Measurements from ENCODE around the gene SMIM7.

The SMIM7 gene

GRCh38 chr19:16620018-16620417 lies 39.9 kb downstream of the SMIM7 start:
- no peak for DNase-seq

- DNase-seq = no peak
Measured at GRCh38 chr19:16619457-16619856, 40.5 kb downstream of the SMIM7 start.

- no peak for DNase-seq
Measured at GRCh38 chr19:16618248-16618647, 41.7 kb downstream of the SMIM7 start.

- no peak for DNase-seq
Measured at GRCh38 chr19:16615808-16616207, 44.1 kb downstream of the SMIM7 start.

- no peak for DNase-seq
Measured at GRCh38 chr19:16614941-16615340, 45.0 kb downstream of the SMIM7 start.

GRCh38 chr19:16613841-16614240 lies 46.1 kb downstream of the SMIM7 start:
- no peak for DNase-seq

GRCh38 chr19:16612636-16613035 lies 47.3 kb downstream of the SMIM7 start:
- DNase-seq = no peak

- no peak for DNase-seq
Measured at GRCh38 chr19:16611121-16611520, 48.8 kb downstream of the SMIM7 start.

GRCh38 chr19:16609511-16610200 lies 50.3 kb downstream of the SMIM7 start:
- no peak for DNase-seq

- no peak for DNase-seq
Measured at GRCh38 chr19:16608290-16608739, 51.6 kb downstream of the SMIM7 start.

- no peak for DNase-seq
Measured at GRCh38 chr19:16607819-16608218, 52.1 kb downstream of the SMIM7 start.

- DNase-seq = no peak
Measured at GRCh38 chr19:16605553-16605994, 54.4 kb downstream of the SMIM7 start.

- DNase-seq = no peak
Measured at GRCh38 chr19:16605115-16605514, 54.8 kb downstream of the SMIM7 start.

GRCh38 chr19:16604615-16605014 lies 55.3 kb downstream of the SMIM7 start:
- DNase-seq = no peak

GRCh38 chr19:16603090-16603489 lies 56.9 kb downstream of the SMIM7 start:
- DNase-seq = no peak

GRCh38 chr19:16601378-16602052 lies 58.4 kb downstream of the SMIM7 start:
- no peak for DNase-seq

GRCh38 chr19:16600824-16601223 lies 59.1 kb downstream of the SMIM7 start:
- no peak for DNase-seq

- DNase-seq = no peak
Measured at GRCh38 chr19:16599655-16600346, 60.1 kb downstream of the SMIM7 start.

- DNase-seq = no peak
Measured at GRCh38 chr19:16598848-16599247, 61.1 kb downstream of the SMIM7 start.

GRCh38 chr19:16596399-16596798 lies 63.5 kb downstream of the SMIM7 start:
- no peak for DNase-seq
